Erythroblast (primary cell): ENCODE data around the gene SLC15A3.

Source experiments
- GATA1 ChIP-seq: IDR thresholded peaks from 2 replicates; pipeline ENCODE4 v1.6.1; 2011; ENCODE audit warnings: low read depth, mild to moderate bottlenecking, control low read depth, low read length, moderate library complexity
- POLR2A ChIP-seq: IDR thresholded peaks from 2 replicates; pipeline ENCODE4 v1.6.1; 2011; ENCODE audit warnings: mild to moderate bottlenecking, low read length

- TF ChIP-seq POLR2A (no peak), GATA1 (no peak)
Measured at GRCh38 chr11:60984149-60984548, 32.2 kb upstream of the SLC15A3 start.
